ENCODE results near the gene NTNG2. TPM values are rescaled to one million over a fixed set of nuclear protein-coding genes. Genes with fewer than 3 reads are reported as not detected.
A peak's percentile ranks its signal among the peaks of the same experiment; 100 is the strongest.

NTNG2 gene
- total RNA-seq, 2 donors from 2014 or later, result 1.3 TPM

DNA sequence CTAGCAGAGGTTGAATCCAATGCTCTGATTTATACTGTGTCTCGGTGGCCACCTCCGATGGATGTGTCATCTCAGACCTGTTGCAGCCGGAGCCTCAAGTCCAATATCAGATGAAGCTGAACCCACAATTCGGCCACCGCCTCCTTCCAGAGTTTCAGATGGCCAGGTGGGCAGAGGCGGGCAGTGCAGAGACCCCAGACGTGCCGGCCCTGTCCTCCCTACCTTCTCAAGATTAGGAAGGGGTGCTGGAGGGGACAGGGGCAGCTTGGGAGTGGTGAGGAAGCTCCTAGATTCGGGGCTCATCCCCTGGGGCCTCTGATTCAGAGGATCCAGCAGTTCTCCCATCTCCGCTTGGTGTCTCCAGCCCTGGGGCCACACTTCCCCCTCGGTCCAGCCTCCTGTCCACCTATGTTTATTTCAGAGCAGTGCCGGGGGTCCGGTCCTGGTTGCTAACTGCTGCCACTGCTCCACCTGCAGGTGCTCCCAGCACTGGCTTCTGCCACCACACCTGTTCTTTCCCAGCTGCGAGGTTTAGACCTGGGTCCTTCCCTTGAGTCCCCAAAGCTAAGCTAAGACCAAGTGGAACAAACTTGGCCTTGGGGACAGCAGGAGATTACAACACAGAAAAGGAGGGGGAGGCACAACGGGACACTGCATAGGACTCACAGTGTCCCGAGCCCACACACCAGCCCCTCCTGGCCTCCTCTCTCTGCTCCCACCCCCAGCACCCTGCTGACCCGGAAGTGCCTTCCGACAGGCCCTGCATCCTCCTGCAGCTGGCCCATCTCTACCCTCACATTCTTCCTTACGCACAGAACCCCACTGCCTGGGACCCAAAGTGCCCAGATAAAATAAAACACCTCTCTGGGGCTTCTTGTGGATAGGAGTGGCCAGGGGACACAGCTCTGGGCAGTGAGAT is 81.6 kb downstream of the NTNG2 start:
- peaks cover 42% of the 10 kb centered on the region for H3K27me3 Mint-ChIP-seq (ENCODE audit: insufficient read depth)
- no peaks in the 10 kb centered on the region for H3K9me3 Mint-ChIP-seq

DNA sequence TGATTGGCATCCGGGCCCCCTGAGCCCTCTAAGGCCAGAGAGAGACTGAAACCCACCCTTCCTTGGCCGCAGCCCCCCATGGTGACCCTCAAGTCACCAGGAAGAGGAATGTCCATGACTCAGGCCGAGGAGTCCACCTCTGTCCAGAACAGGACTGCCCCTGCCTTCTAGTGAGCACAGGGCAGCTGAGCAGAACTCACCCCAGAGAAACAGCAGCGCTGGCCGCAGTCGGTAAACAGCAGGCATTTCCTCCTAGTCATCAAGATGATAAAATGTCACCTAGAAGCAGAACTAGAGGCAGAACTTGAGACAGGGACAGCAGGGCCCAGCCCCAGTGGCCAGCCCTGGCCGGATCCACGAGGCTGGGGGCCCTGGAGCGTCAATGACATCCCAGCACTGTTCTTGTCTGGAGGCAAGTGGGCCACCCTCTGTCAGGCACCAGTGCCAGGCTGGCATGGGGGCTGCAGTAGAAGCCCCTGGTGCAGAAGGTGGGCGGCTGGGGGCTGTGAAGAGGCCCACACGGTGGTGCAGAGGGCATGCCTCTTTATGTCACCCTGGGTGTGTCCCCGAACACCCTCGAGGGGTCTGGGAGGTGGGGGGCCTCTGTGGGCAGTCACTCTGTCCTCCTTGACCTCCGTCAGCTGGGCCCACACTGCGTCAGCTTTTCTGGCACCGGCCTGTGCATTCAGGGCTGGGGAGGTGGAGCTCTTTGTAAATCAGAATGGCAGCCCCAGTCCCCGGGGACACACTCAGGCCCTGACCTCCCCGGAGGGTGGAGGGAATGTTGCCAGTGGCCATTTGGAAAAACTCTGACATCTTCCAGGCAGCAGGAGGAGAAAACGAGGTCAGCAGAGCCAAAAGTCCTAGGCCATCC is 83.0 kb downstream of the NTNG2 start:
- no peak for DNase-seq
- TF ChIP-seq, protein P1, sequence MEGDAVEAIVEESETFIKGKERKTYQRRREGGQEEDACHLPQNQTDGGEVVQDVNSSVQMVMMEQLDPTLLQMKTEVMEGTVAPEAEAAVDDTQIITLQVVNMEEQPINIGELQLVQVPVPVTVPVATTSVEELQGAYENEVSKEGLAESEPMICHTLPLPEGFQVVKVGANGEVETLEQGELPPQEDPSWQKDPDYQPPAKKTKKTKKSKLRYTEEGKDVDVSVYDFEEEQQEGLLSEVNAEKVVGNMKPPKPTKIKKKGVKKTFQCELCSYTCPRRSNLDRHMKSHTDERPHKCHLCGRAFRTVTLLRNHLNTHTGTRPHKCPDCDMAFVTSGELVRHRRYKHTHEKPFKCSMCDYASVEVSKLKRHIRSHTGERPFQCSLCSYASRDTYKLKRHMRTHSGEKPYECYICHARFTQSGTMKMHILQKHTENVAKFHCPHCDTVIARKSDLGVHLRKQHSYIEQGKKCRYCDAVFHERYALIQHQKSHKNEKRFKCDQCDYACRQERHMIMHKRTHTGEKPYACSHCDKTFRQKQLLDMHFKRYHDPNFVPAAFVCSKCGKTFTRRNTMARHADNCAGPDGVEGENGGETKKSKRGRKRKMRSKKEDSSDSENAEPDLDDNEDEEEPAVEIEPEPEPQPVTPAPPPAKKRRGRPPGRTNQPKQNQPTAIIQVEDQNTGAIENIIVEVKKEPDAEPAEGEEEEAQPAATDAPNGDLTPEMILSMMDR (conservative IDR thresholded peaks at IDR 0.05), result no peak
- Histone ChIP-seq H3K9ac (ENCODE audit: extremely low read depth, low read length, poor library complexity, severe bottlenecking) (no peak overlapping the region), H3K27me3 (ENCODE audit: control insufficient read depth, insufficient read depth, low read length, poor library complexity, severe bottlenecking) (peaks cover 36% of the 10 kb centered on the region), H3K4me3 (ENCODE audit: low read length) (no peak overlapping the region), H3K4me1 (ENCODE audit: control insufficient read depth, insufficient read depth, low read length) (no peaks in the 10 kb centered on the region), H3K9me3 (ENCODE audit: control insufficient read depth, low read length) (no peaks in the 10 kb centered on the region), H3K36me3 (ENCODE audit: control insufficient read depth, insufficient read depth, low read length) (no peaks in the 10 kb centered on the region), H3K27ac (ENCODE audit: low read depth, low read length) (no peak overlapping the region)
- no peaks in the 10 kb centered on the region for H3K9me3 Mint-ChIP-seq
- H3K27ac Mint-ChIP-seq, result no peak overlapping the region
- no peak overlapping the region for H3K4me3 Mint-ChIP-seq
- no peaks in the 10 kb centered on the region for H3K36me3 Mint-ChIP-seq (ENCODE audit: low read depth)
- no peaks in the 10 kb centered on the region for H3K4me1 Mint-ChIP-seq
- 84 to 85% methylated on average over 9 to 19 of the region's 19 CpGs for WGBS, 2 experiments (ENCODE audit: insufficient coverage in 1 of 2, insufficient read length in 1 of 2)
- peaks cover 34% of the 10 kb centered on the region for H3K27me3 Mint-ChIP-seq (ENCODE audit: insufficient read depth)

More for the DNA sequence above, 81.6 kb downstream of the NTNG2 start:
- H3K27ac Mint-ChIP-seq, result no peak overlapping the region
- no peak for DNase-seq
- Histone ChIP-seq H3K27me3 (ENCODE audit: control insufficient read depth, insufficient read depth, low read length, poor library complexity, severe bottlenecking) (peaks cover 50% of the 10 kb centered on the region), H3K4me3 (ENCODE audit: low read length) (peak overlapping the region; percentile 79), H3K4me1 (ENCODE audit: control insufficient read depth, insufficient read depth, low read length) (no peaks in the 10 kb centered on the region), H3K36me3 (ENCODE audit: control insufficient read depth, insufficient read depth, low read length) (no peaks in the 10 kb centered on the region), H3K27ac (ENCODE audit: low read depth, low read length) (no peak overlapping the region), H3K9me3 (ENCODE audit: control insufficient read depth, low read length) (no peaks in the 10 kb centered on the region), H3K9ac (ENCODE audit: extremely low read depth, low read length, poor library complexity, severe bottlenecking) (no peak overlapping the region)
- no peaks in the 10 kb centered on the region for H3K4me1 Mint-ChIP-seq
- H3K36me3 Mint-ChIP-seq (ENCODE audit: low read depth), result no peaks in the 10 kb centered on the region
- peak overlapping the region; percentile 70 for H3K4me3 Mint-ChIP-seq
- TF ChIP-seq, protein P1 (conservative IDR thresholded peaks at IDR 0.05), result peak; percentile 45
- 87 to 89% methylated on average over 11 to 19 of the region's 19 CpGs for WGBS, 2 experiments (ENCODE audit: insufficient coverage in 1 of 2, insufficient read length in 1 of 2)

DNA sequence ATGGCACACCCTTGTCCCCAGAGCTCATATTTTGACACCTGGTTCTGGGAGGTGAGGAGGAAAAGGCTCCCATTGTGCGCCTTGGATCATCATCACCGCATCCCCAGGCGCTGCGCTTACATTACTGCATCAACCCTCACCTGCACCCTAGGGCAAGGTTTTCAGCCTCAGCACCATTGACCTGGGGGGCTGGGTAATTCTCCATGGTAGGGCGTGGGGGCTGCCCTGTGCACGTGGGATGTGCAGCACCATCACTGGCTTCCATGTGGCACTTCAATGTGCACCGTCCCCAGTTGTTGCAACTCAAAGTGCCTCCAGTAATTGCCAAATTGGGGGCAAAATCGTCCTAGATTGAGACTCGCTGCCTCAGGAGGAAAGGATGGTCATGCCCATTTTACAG is 83.6 kb downstream of the NTNG2 start:
- Histone ChIP-seq H3K27ac (ENCODE audit: low read depth, low read length) (no peak overlapping the region), H3K9me3 (ENCODE audit: control insufficient read depth, low read length) (no peaks in the 10 kb centered on the region), H3K4me3 (ENCODE audit: low read length) (no peak overlapping the region), H3K4me1 (ENCODE audit: control insufficient read depth, insufficient read depth, low read length) (no peaks in the 10 kb centered on the region), H3K9ac (ENCODE audit: extremely low read depth, low read length, poor library complexity, severe bottlenecking) (no peak overlapping the region), H3K27me3 (ENCODE audit: control insufficient read depth, insufficient read depth, low read length, poor library complexity, severe bottlenecking) (peaks cover 30% of the 10 kb centered on the region), H3K36me3 (ENCODE audit: control insufficient read depth, insufficient read depth, low read length) (no peaks in the 10 kb centered on the region)
- TF ChIP-seq, protein P1 (conservative IDR thresholded peaks at IDR 0.05), result no peak
- no peak overlapping the region for H3K27ac Mint-ChIP-seq
- DNase-seq, result no peak
- no peaks in the 10 kb centered on the region for H3K36me3 Mint-ChIP-seq (ENCODE audit: low read depth)
- H3K9me3 Mint-ChIP-seq, result no peaks in the 10 kb centered on the region
- no peaks in the 10 kb centered on the region for H3K4me1 Mint-ChIP-seq
- H3K27me3 Mint-ChIP-seq (ENCODE audit: insufficient read depth), result peaks cover 28% of the 10 kb centered on the region
- 91 to 92% methylated on average over 6 to 9 of the region's 9 CpGs for WGBS, 2 experiments (ENCODE audit: insufficient coverage in 1 of 2, insufficient read length in 1 of 2)
- no peak overlapping the region for H3K4me3 Mint-ChIP-seq

All from endodermal cell (in vitro differentiated cells).